Measurements from ENCODE around the gene EDIL3.
"Not testable (repeated sequence)": the region's sequence is repeated elsewhere in the genome, so short reads cannot be mapped to it uniquely, and the experiment has no call there.

EDIL3 gene

DNA sequence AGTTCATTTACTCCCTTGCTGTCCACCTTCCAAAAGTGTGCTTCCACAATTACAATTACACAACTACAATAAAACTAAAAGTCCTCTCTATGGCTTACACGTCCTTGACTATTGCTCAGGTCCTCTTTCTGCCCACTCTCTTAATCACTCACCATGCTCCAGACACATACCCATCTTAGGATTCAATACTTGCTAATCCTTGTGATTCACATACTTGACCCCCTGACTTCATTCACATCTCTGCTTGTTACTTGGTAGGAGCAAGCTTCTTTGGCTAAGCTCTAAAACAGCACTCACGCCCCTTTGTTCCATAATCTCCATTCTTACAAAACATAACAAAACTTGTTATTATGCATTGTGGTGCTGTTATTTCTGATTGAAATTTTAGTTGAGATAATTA is 215.8 kb downstream of the EDIL3 start:
- DNase-seq (ENCODE audit: low spot score), result no peak

DNA sequence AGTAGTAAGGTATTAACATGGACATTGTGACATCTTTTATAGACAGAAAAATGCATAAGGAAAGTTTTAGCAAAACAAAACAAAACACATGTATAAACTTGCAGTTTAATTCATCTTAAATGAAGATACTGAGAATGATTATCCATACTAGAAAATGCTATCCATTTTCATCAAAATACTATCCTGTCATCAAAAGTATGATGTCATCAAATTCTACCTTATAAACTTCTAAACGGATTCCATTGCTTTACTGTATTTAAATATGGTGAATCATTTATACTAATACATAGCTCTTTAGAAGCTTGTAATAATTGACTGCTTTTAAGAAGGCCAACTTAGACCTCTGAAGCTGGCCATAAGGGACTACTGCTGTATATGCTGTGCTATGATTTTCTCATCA is 221.0 kb downstream of the EDIL3 start:
- DNase-seq (ENCODE audit: low spot score), result no peak

DNA sequence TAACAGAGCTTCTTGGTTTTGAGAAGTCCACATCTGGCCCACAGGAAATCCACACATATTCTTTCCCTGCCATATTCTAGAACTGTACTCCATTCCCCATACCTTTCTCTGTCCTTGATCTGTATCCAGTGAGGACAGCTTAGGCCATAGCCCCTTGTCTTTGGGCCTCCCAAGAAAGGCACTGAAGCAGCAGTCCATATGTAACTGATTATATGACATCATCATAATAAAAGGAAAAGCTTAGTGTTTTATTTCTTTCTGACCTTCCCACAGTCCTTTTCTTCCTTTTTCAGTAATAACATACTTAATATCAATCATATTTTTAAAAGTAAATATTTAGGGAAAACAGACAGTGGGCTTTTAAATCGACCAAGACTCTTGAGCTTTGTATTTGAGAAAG is 222.0 kb downstream of the EDIL3 start:
- DNase-seq (ENCODE audit: low spot score), result no peak

DNA sequence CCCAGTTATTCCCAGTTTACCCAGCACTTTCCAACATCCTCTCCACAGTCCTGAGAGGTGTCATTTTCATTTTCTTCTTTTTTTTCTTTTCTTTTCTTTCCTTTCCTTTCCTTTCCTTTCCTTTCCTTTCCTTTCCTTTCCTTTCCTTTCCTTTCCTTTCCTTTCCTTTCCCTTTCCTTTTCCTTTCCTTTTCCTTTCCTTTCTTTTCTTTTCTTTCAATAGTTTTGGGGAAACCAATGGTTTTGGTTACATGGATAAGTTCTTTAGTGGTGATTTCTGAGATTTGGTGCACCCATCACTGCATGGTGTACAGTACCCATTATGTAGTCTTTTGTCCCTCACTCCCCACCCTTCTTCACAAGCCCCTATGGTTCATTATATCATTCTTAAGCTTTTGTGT is 224.0 kb downstream of the EDIL3 start:
- DNase-seq (ENCODE audit: low spot score), result not testable (repeated sequence)

DNA sequence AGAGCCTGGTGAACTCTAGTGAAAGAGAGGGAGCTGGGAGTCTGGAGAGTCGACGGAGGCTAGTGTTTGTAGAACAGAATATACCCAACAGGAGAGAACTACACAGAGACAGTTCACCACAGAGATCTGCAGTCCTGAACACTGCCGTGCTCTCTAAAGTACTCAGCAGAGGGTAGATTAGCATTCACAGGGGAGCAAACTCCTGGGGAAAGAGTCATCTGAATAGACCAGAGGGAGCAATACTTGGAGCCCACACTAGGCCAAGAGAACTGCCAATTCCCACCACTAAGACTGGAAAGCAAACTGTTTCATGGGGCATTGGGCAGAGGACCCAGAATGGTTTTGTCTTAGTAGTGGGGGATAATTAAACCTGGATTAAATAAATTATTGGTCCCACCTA is 235.6 kb downstream of the EDIL3 start:
- no peak for DNase-seq (ENCODE audit: low spot score)

DNA sequence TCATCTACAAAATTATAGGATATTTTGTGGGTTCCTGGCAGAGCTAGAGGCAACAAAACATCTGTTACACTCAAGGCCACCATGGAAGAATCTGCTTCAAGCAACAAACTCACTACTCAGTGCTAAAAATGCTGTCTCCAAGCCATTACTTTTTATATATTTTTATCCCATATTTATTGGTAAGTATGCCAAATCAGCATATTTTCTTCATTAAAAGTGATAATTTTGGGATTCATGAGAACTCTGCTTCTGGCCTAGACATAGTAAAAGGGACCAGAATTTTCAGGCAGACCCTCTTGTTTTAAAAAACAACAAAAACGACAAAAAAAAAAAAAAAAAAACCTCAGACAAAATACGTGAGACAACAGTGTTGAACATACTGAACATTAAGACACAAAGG is 236.0 kb downstream of the EDIL3 start:
- DNase-seq (ENCODE audit: low spot score), result no peak

DNA sequence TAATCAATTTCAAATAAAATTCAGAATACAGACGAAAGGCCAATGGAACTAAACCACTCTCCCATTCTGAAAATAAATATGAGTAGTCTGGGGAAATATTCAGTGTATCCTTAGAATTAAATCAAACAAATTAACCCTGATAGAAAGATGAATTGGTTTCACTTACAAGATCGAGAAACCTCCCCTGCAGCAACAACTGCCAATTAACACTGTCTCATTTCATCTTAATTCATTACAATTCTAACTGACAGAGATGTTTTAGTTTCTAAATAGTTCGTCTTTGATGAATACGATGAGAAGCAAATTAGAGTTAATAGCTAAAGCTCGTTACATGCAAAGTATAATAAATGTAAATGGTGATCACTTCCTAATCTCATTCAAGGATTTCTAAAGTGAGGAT is 247.1 kb downstream of the EDIL3 start:
- no peak for DNase-seq (ENCODE audit: low spot score)

DNA sequence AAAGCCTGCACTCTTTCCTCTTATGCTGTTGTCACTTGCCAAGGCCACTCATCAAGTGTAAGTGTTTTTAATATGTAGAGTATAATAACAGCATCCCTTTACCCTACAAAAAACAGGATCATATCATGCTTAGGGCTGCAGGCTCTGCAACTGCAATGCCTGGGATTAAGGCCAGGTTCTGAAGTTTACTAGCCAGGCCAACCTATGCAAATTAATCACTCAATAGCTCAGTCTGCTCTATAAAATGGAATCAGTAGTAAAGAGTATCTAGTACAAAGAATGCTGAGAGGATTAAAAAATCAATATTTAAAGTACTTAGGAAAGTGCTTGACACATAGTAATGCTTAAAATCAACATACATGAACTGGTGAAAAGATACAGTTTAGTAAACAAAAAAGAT is 253.3 kb downstream of the EDIL3 start:
- DNase-seq (ENCODE audit: low spot score), result no peak

DNA sequence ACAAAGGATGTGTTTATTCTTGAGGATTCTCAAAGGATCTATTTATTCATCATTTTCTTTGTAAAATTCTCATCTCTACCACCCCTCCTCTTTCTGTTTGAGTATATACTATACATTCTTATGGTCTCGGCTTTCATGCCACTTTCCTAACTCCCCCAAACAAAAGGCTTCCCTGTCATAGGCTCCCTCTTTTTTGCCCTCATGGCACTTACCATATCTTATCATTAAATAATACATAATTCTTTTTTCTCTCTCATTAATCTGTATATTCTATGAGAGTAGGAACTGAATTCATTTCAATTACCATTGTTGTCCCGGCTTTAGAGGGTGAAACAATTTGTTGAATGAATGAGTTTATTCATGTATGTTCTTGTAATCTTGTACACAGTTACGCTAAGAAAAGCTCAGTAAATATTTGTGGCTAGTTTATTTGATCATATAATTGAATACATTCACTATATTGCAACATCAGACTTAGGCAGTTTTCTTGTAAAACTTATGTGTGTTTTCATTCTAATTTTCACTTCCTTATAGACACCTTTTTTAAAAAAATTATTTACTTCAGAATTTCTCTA is 254.6 kb downstream of the EDIL3 start:
- DNase-seq (ENCODE audit: low spot score), result peak; percentile 50

DNA sequence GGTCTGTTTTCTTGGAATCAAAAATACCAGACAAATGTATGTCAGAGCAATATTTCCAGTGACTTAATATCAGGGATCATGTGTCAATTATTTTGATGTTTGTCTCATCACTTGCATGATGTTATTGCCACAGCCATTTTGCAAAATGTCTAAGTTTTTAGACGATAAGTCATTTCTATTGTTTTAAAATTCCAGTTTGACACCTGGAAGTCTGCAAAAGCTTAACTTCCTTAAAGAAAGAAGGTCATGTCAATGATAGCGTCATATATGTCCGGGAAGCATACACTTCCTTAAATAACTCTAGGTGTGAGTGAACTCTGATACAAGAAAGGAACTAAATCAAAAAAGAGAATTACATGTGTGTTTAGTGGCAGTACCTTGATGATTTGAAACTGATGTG is 259.5 kb downstream of the EDIL3 start:
- no peak for DNase-seq (ENCODE audit: low spot score)

DNA sequence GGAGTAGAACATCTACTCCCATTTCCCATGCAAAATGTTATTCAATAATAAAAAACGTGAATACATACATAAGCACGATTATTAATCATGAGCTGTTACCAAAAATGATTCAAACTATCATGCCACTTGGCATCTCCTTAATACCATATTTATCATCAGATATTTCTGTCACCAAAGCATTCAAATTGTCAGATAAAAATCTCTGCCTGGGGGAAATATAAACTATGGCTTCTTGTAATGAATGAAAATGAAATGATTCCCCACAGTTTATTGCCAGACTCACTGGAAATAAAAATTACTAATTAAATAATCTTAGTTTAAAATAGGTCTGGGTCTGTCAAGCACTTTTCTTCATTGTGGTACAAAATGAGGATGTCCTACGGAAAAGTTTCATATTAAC is 265.4 kb downstream of the EDIL3 start:
- no peak for DNase-seq (ENCODE audit: low spot score)

DNA sequence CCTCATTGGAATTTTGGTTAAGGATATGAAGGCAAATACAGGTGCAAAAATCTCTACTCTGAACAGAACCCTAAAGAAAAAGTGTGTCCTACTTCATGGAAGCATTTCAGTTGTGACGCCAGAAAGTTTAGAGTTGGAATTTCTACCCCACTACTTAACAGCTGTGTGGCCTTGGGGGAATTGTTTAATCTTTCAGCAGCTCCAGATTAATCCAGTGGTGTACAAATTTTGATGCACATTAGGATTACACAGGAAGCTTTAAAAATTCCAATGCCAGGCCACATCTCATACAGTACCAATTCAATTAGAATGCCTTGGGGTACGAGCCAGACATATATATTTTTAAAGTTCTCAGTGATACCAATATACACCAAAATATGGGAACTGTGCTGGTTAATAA is 266.1 kb downstream of the EDIL3 start:
- no peak for DNase-seq (ENCODE audit: low spot score)

DNA sequence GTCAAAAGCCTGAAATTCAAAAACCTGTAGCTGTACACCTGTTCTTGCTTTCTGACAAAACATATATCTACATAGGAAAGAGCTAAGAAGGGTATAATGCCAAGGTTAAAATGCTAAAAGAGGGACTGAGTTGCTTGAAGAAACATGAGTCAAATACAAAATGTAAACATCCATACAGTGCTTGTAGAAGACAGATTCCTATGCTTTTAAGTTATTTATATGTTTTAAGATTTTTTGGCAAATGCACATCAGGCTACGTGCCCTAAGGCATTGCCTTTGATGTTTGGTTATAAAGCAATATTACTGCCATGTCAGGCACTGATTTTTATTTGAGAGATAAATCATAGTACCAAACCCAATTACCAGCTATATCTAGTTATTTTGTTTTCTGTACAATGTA is 269.0 kb downstream of the EDIL3 start:
- DNase-seq (ENCODE audit: low spot score), result no peak

DNA sequence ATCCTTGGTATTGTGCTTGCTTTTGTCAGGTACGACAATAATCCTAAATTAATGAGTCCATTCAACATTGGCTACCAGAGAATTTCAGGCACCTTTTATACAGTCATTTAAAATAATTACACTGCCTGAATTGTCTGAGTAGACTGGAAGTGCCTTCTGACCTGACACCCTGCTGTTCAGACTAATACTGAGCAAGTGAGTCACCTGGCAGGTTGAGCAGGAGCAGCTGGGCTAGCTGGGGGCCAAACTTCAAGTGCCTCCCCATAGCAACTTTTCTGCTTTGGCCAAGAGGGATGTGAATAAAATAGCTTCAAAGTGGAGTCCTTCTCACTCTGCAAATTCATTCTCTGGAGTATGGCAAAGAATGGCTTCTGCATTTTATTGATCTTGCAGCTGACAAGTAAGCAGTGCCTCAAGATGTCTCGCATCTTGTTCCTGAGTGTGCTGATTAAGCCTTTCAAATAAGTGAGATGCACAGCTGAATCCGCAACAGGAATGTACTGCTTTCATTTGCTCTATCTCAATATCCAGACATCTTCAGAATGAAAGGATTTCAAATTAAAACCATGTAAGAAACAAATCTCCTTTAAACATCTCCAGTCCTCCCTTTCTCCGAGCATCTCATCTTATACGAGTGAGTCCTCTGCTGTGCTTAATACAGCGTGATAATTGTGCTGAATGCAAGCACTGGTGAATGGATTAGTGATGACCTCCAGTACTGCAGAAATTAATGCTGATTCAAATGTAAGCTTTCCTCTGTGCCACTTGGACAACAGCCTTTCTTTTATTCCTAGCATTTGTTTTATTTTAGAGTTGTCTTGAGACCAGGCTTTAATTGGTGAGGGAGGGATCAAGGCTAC is 271.2 kb downstream of the EDIL3 start:
- DNase-seq (ENCODE audit: low spot score), result peak; percentile 17

DNA sequence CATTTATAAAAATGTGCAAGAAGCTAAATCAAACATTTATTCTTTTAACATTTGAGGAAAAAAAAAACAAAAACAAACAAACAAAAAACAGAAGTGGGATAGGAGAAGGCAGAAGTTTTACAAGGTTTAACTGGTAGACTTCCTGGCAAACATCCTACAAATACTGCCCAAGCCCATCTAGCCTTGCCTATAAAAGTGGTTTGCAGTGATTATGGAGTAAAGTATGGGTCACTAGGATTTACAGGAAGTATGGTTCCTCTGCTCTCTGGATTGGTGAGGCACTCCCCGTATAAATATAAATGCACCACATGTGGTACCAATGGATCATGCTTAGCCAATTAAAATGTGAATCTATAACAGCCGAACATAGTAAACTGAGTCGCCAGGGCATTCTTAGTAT is 291.9 kb downstream of the EDIL3 start:
- DNase-seq (ENCODE audit: low spot score), result no peak

DNA sequence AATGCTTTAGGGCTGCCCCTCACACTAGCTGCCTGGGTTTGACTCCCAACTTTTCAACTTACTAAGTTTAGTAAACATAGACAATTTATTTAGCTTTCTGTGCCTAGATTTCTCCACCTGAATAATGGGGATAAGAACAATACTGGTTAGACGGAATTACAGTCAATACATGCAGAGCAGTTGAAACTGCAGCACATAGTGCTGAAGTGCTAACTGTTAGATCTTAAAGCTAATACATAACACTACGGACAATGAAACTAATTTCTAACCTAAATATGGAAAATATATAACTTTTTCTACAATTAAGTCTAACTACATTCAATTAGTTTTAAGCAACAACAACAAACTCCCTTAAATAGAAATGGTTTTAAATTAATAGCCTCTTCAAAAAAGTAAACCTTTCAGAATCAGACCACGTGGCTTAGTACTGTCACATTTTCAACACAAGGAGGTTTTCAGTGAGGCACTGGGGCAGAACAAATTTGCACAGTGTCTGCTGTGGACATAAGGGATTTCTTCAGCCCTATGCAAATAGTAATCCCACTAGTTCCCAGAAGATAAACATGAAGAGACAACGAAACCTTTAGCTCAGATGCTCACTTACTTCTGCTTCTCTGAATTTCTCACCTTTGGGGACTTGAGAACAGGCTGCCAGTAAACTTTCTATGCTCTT is 293.4 kb downstream of the EDIL3 start:
- DNase-seq (ENCODE audit: low spot score), result no peak

DNA sequence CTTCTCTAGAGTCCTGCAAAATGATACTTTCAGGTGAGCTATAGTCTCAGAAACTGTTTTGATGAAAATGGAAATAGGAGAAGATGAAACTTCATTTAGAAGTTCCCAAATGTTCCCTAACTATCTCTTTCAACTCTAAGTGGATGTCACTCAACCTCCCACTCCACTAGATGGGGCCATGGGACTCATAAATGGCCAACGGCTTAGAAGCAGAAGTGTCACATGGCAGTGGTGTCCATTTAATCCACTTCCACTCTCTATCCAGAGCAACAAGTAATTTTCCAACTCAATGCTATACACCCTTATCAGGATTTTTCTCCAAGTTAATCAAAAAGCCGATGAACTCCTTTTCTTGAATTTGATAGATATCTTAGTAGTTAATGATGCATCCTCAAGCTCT is 295.7 kb downstream of the EDIL3 start:
- DNase-seq (ENCODE audit: low spot score), result peak; percentile 1

DNA sequence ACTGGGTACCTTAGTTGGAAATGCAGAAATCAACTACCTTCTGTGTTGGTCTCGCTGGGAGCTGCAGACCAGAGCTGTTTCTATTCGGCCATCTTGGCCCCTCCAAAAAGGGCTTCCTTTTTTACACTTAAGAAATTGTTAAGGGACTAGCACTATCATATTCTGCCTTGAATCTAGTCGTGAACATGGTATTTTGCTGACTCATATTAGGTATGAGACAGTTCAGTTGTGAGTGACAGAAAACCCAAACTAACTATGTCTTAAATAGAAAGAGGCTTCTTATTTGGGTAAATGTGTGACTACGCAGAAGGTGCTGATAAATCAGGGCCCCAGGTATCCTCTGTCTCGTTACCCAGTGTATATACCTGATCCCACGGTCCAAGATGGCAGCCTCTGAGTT is 298.2 kb downstream of the EDIL3 start:
- no peak for DNase-seq (ENCODE audit: low spot score)

DNA sequence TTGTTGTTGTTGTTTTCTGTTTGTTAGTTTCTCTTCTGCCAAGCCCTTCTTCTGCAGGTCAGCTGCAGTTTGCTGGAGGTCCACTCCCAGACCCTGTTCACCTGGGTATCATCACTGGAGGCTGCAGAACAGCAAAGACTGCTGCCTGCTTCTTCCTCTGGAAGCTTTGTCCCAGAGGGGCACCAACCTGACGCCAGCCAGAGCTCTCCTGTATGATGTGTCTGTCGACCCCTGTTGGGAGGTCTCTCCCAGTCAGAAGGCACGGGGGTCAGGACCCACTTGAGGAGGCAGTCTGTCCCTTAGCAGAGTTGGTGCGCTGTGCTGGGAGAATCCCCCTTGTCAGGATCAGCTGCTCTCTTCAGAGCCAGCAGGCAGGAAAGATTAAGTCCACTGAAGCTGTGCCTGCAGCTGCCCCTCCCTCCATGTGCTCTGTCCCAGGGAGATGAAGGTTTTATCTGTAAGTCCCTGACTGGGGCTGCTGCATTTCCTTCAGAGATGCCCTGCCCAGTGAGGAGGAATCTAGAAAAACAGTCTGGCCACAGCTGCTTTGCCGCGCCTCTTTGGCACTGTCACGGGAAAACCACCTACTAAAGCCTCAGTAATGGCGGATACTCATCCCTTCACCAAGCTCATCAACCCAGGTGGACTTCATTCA is 299.2 kb downstream of the EDIL3 start:
- no peak for DNase-seq (ENCODE audit: low spot score)

DNA sequence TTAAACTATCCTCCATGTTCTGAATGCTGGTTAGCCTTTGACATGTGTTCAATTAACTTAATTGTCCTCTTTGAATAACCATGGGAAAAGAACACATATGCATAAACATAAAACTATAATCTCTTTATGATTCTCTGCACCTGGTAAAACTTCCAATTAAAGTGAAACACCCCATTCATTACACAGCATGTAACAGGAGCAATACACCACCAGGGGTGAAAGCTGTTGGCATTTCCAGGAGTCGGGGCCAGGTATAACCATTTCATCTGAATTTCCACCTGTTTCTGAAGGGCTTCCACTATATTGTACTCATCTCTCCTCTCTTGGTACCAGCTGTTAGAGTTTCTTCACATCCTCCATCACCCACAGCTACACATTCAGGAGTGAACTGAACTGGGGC is 303.8 kb downstream of the EDIL3 start:
- no peak for DNase-seq (ENCODE audit: low spot score)

DNA sequence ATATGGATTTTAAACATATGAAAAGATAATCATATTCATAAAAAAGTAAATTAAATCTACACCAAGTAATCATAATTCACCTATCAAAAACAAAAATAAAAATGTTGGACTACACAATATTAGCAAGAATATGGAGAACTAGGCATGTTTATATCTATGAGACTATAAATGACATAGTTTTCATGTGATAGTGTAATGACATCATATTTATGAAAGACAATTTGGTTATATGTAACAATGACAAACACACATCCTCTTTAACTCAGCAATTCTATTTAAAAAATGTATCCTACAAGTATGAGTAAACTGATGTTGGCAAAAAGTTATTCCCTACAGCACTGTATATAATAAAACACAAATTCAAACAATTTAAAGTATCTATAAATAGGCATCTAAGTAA is 312.3 kb downstream of the EDIL3 start:
- DNase-seq (ENCODE audit: low spot score), result no peak

DNA sequence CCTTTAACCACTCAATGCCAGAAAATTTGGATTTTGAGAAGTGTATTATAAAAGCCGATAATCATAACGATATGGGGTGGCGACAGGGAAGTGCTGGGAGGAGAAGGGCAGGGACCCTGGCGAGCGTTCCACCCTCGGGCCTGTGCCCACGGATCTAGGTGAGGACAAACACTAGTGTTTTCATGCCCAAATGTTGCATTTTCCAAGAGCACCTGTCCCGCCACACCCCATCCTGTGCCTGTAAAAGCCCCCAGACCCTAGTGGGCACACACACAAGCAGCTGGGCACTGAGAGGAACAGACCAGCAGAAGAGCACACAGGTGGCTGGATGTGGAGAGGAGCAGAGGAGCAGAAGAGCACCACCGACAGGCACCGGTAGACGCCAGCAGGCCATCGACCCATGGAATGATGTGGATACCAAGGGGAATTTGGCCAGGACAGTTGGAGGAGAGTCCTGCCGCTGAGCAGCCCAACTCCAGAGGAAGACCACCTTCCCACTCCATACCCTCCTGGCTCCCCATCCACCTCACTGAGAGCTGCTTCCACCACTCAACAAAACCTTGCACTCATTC is 315.0 kb downstream of the EDIL3 start:
- DNase-seq (ENCODE audit: low spot score), result no peak

DNA sequence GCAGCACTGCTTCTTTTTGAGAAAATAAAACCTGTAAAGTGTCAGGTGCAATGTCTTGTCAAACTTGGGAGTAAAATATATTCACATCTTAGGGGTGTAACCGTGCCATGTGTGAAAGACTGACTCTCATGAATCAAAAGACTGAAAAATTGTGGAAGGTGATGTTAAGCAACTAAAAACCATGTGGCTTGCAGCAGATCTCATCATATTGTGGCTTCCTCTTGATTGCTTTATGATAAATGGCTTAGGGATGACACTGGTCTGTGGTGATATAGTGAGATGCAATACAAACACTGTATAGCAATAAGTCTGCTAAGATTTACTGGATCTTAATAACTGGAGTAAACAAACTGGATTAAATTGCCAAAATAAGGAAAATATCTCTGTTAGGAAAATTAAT is 321.6 kb downstream of the EDIL3 start:
- DNase-seq (ENCODE audit: low spot score), result no peak
